Panc1 (cell line): Measurements from ENCODE around the gene MALSU1. TPM values are rescaled to one million over a fixed set of nuclear protein-coding genes. Genes with fewer than 3 reads are reported as not detected.

Experiments used
- ATAC-seq: fragments of 200-7000 bp; cut with Tn5 transposase; 2 replicates; pipeline ENCODE4 v1.9.1; 2020; ENCODE audit warnings: mild to moderate bottlenecking, moderate library complexity
- BruUV-seq: library from RNA; stranded (reverse); fragments of 400-500 nt; replicated peaks from 2 replicates; lab custom pipeline; 2021; lab: Mats Ljungman, UMichigan
- CTCF ChIA-PET: fragments of 300-600 bp; sonication (Branson Sonifier 250); formaldehyde crosslinking; loops from one replicate; lab custom pipeline; 2022; ENCODE audit warnings: antibody characterized with exemption; lab: Charles Lee
- POLR2A ChIA-PET: fragments of 300-600 bp; sonication (Branson Sonifier 250); formaldehyde crosslinking; loops from one replicate; lab custom pipeline; 2022; ENCODE audit warnings: antibody characterized with exemption; lab: Charles Lee
- DNase-seq: peaks from one replicate; pipeline ENCODE4 v3.0.0-alpha.2; 2010; ENCODE audit warnings: low read depth, low spot score
- H3K27ac ChIP-seq: 2 replicates; pipeline ENCODE4 v1.5.1; 2011; ENCODE audit warnings: mild to moderate bottlenecking, low read length, inconsistent platforms
- H3K27me3 ChIP-seq: fragments of 200-500 bp; sonication (Bioruptor generic); 2 replicates; pipeline ENCODE4 v1.6.0; 2014; ENCODE audit warnings: low read length, inconsistent platforms; ENCODE audit not compliant: control insufficient read depth, insufficient read depth
- H3K36me3 ChIP-seq: fragments of 200-500 bp; sonication (Bioruptor generic); 2 replicates; pipeline ENCODE4 v1.5.1; 2014; ENCODE audit warnings: inconsistent platforms, mild to moderate bottlenecking, low read length, moderate library complexity; ENCODE audit not compliant: control insufficient read depth, insufficient read depth
- H3K4me1 ChIP-seq: 2 replicates; pipeline ENCODE4 v1.5.1; 2011; ENCODE audit warnings: inconsistent platforms, mild to moderate bottlenecking, low read length, moderate library complexity; ENCODE audit not compliant: control insufficient read depth, insufficient read depth
- H3K4me3 ChIP-seq, 2 experiments: 2 replicates each; pipeline ENCODE4 v1.5.1; 2011 to 2012; ENCODE audit warnings: low read depth in 2 of 2, low read length in 2 of 2, mild to moderate bottlenecking in 2 of 2, inconsistent platforms in 1 of 2, moderate library complexity in 1 of 2
- H3K9me3 ChIP-seq: fragments of 200-500 bp; sonication (Bioruptor generic); 2 replicates; pipeline ENCODE4 v1.5.1; 2014; ENCODE audit warnings: low read depth, mild to moderate bottlenecking, inconsistent platforms, low read length, moderate library complexity; ENCODE audit not compliant: control insufficient read depth, insufficient read depth
- POLR2AphosphoS5 ChIP-seq: IDR thresholded peaks from 2 replicates; pipeline ENCODE4 v1.6.1; 2012; ENCODE audit warnings: mild to moderate bottlenecking, low read depth, low read length, moderate library complexity
- SIN3A ChIP-seq: IDR thresholded peaks from 2 replicates; pipeline ENCODE4 v1.6.1; 2012; ENCODE audit warnings: low read depth, mild to moderate bottlenecking, low read length, moderate library complexity, borderline replicate concordance; ENCODE audit not compliant: insufficient read depth
- TCF7L2 ChIP-seq: IDR thresholded peaks from 2 replicates; pipeline ENCODE4 v1.6.1; 2011; ENCODE audit warnings: mild to moderate bottlenecking, low read depth, low read length, inconsistent platforms
- in situ Hi-C: cut with HindIII; loops from 2 replicates; pipeline ENCODE4 v1.10.0; 2016; ENCODE audit warnings: low sequenced_read_pairs, low pct_unique_long_range_greater_than_20kb
- intact Hi-C: fragments of 100-400 bp; cut with micrococcal nuclease; formaldehyde crosslinking; loops from one replicate; pipeline ENCODE4 v1.10.0; 2022; ENCODE audit not compliant: unreplicated experiment
- total RNA-seq: library from RNA; stranded (reverse); gene quantifications from one replicate; pipeline ENCODE4 v1.2.1, GENCODE V29; 2021; ENCODE audit not compliant: unreplicated experiment
- TF ChIP-seq, protein P1 (sequence below), 2 experiments: IDR thresholded peaks; 2 replicates each; pipeline ENCODE4 v1.6.1; 2011 to 2012; ENCODE audit warnings: low read depth in 2 of 2, control low read depth in 1 of 2, low read length in 1 of 2, mild to moderate bottlenecking in 1 of 2, moderate library complexity in 1 of 2; ENCODE audit not compliant: insufficient read depth in 1 of 2
- TF ChIP-seq, protein P2 (sequence below): fragments of 450-650 bp; IDR thresholded peaks from 2 replicates; pipeline ENCODE4 v1.5.1; 2017; ENCODE audit warnings: mild to moderate bottlenecking

The MALSU1 gene
- total RNA-seq, 1 experiment from 2014 or later: 111 TPM

DNA sequence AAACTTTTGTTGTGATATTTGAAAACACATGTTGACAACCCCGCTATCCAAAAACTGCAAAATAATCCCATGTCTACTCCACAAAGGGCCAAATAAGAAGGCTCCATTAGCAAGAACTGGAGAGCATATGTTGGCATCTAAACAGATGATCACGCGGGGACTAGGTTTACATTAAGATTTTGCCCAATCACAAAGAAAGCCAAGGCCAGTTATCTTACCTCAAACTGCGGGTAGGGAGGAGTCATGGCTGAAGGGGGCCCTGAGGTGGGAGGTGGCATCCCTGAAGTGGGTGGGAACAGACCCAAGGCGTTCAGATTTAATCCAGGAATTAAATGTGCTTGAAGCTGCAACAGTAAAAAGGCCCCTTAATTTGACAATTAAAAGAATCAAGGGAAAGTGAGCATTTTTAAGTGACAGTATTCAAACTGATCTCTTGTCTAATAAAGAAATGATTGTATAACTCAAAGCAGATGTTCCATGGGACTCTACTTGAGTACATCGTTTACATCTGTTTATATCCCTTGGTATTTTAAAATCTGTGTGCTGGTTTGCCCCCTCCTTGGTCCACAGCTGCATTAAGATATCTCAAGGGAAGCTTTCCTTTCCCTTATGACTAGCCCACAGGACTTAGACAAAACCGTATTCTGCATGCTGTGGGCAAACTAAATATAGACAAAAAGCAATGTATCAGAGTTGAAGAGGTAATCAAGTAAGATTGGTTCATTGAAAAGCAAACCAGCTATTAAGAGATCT is 42.9 kb downstream of the MALSU1 start:
- POLR2A ChIA-PET: no interaction called here
- in situ Hi-C loops (no loop called here), intact Hi-C loops (no loop called here)
- Histone ChIP-seq H3K4me3 (no peak overlapping the region), H3K27me3 (no peaks in the 10 kb centered on the region), H3K27ac (no peak overlapping the region), H3K36me3 (peaks cover 48% of the 10 kb centered on the region), H3K4me1 (peaks cover 25% of the 10 kb centered on the region), H3K9me3 (peaks cover 14% of the 10 kb centered on the region; the same call in 1 of the 2 replicates)
- BruUV-seq: no TSS peak
- CTCF ChIA-PET: no interaction called here
- DNase-seq (no peak), ATAC-seq (no peak)
- TF ChIP-seq, protein P1, sequence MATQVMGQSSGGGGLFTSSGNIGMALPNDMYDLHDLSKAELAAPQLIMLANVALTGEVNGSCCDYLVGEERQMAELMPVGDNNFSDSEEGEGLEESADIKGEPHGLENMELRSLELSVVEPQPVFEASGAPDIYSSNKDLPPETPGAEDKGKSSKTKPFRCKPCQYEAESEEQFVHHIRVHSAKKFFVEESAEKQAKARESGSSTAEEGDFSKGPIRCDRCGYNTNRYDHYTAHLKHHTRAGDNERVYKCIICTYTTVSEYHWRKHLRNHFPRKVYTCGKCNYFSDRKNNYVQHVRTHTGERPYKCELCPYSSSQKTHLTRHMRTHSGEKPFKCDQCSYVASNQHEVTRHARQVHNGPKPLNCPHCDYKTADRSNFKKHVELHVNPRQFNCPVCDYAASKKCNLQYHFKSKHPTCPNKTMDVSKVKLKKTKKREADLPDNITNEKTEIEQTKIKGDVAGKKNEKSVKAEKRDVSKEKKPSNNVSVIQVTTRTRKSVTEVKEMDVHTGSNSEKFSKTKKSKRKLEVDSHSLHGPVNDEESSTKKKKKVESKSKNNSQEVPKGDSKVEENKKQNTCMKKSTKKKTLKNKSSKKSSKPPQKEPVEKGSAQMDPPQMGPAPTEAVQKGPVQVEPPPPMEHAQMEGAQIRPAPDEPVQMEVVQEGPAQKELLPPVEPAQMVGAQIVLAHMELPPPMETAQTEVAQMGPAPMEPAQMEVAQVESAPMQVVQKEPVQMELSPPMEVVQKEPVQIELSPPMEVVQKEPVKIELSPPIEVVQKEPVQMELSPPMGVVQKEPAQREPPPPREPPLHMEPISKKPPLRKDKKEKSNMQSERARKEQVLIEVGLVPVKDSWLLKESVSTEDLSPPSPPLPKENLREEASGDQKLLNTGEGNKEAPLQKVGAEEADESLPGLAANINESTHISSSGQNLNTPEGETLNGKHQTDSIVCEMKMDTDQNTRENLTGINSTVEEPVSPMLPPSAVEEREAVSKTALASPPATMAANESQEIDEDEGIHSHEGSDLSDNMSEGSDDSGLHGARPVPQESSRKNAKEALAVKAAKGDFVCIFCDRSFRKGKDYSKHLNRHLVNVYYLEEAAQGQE (IDR thresholded peaks at IDR 0.05; ENCODE audit: insufficient read depth in 1 of 2, low read depth in 2 of 2, low read length in 1 of 2): no peak
- no peak for TF ChIP-seq TCF7L2
- no peak for TF ChIP-seq SIN3A
- no peak for TF ChIP-seq POLR2AphosphoS5
- TF ChIP-seq, protein P2, sequence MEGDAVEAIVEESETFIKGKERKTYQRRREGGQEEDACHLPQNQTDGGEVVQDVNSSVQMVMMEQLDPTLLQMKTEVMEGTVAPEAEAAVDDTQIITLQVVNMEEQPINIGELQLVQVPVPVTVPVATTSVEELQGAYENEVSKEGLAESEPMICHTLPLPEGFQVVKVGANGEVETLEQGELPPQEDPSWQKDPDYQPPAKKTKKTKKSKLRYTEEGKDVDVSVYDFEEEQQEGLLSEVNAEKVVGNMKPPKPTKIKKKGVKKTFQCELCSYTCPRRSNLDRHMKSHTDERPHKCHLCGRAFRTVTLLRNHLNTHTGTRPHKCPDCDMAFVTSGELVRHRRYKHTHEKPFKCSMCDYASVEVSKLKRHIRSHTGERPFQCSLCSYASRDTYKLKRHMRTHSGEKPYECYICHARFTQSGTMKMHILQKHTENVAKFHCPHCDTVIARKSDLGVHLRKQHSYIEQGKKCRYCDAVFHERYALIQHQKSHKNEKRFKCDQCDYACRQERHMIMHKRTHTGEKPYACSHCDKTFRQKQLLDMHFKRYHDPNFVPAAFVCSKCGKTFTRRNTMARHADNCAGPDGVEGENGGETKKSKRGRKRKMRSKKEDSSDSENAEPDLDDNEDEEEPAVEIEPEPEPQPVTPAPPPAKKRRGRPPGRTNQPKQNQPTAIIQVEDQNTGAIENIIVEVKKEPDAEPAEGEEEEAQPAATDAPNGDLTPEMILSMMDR: no peak

DNA sequence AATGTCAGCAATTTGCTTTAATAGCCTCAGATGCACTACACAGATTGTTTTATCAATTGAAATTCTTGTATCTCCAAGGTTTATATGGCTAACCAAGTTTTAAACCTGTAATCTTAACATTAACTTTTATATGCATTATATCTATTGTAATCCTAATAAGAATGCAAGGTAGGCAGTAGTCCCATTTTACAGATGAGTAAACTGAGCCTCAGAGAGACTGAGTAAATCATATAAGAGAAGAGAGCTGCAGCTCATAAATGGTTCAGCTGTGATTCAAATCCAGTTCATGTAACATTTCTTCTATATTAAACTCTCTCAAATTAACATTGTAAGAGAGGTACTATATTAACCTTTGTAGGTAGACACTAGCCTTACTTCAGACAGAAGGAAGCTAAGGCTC is 44.0 kb downstream of the MALSU1 start:
- intact Hi-C loops: no loop called here
- DNase-seq (no peak), ATAC-seq (no peak)
- CTCF ChIA-PET: no interaction called here
- H3K27ac ChIP-seq: no peak overlapping the region
- POLR2A ChIA-PET: interaction anchor here (0.5 kb wide), 1 partner anchor 39 kb away, joined by 6 read pairs; no protein-coding TSS in a partner anchor
- H3K36me3 ChIP-seq: peaks cover 48% of the 10 kb centered on the region
- H3K4me3 ChIP-seq: no peak overlapping the region
- in situ Hi-C loops: no loop called here
- no TSS peak for BruUV-seq
- TF ChIP-seq, protein P2: no peak
- TF ChIP-seq POLR2AphosphoS5 (no peak), SIN3A (no peak), TCF7L2 (no peak)
- TF ChIP-seq, protein P1 (IDR thresholded peaks at IDR 0.05; ENCODE audit: insufficient read depth in 1 of 2, low read depth in 2 of 2, low read length in 1 of 2): no peak
- H3K9me3 ChIP-seq: peaks cover 5% of the 10 kb centered on the region; the same call in 1 of the 2 replicates
- no peaks in the 10 kb centered on the region for H3K27me3 ChIP-seq
- peaks cover 36% of the 10 kb centered on the region for H3K4me1 ChIP-seq
